HG03575 (cell line): ENCODE results near the gene PDXK.

Source experiments
- ATAC-seq: cut with Tn5 transposase; IDR thresholded peaks from one replicate; pipeline ENCODE4 v1.9.1; 2021; ENCODE audit not compliant: unreplicated experiment, insufficient number of reproducible peaks, low FRiP score; ENCODE audit errors: extremely low read depth

PDXK gene

GRCh38 chr21:43736224-43736883, 17.4 kb downstream of the PDXK start:
- no peak for ATAC-seq

- no peak for ATAC-seq
Observed at GRCh38 chr21:43737158-43737950, 18.4 kb downstream of the PDXK start.

- ATAC-seq, result no peak
Observed at GRCh38 chr21:43739621-43740435, 20.9 kb downstream of the PDXK start.

GRCh38 chr21:43740497-43741156, 21.7 kb downstream of the PDXK start:
- ATAC-seq, result no peak

GRCh38 chr21:43741423-43742096, 22.6 kb downstream of the PDXK start:
- no peak for ATAC-seq

GRCh38 chr21:43743947-43744346, 25.0 kb downstream of the PDXK start:
- ATAC-seq, result no peak

- ATAC-seq, result no peak
Observed at GRCh38 chr21:43744725-43745124, 25.8 kb downstream of the PDXK start.

- ATAC-seq, result no peak
Observed at GRCh38 chr21:43745772-43746517, 27.0 kb downstream of the PDXK start.

- no peak for ATAC-seq
Observed at GRCh38 chr21:43748622-43749021, 29.7 kb downstream of the PDXK start.

GRCh38 chr21:43749651-43750262, 30.8 kb downstream of the PDXK start:
- ATAC-seq, result no peak

GRCh38 chr21:43750339-43751033, 31.6 kb downstream of the PDXK start:
- ATAC-seq, result no peak

- ATAC-seq, result no peak
Observed at GRCh38 chr21:43751955-43752591, 33.1 kb downstream of the PDXK start.

GRCh38 chr21:43752758-43753438, 34.0 kb downstream of the PDXK start:
- ATAC-seq, result no peak

GRCh38 chr21:43753439-43753799, 34.5 kb downstream of the PDXK start:
- ATAC-seq, result no peak

- no peak for ATAC-seq
Observed at GRCh38 chr21:43754948-43755781, 36.2 kb downstream of the PDXK start.
